GM12892 (cell line): ENCODE measurements around the gene FAAP20.
"Not testable (repeated sequence)": the region's sequence is repeated elsewhere in the genome, so short reads cannot be mapped to it uniquely, and the experiment has no call there.

Experiments used
- DNase-seq: peaks from one replicate; pipeline ENCODE4 v3.0.0; 2011; ENCODE audit not compliant: insufficient read length
- FAIRE-seq: peaks from 2 replicates; lab custom pipeline; 2011; peaks lifted over from hg19 to GRCh38; lab: Jason Lieb, UNC
- POLR2A ChIP-seq: IDR thresholded peaks from 2 replicates; pipeline ENCODE4 v1.6.1; 2011; ENCODE audit warnings: low read depth, low read length, control low read depth
- POLR2AphosphoS5 ChIP-seq: IDR thresholded peaks from 2 replicates; pipeline ENCODE4 v1.6.1; 2011; ENCODE audit warnings: low read depth, low read length, control low read depth
- TAF1 ChIP-seq: IDR thresholded peaks from 2 replicates; pipeline ENCODE4 v1.6.1; 2011; ENCODE audit warnings: low read depth, mild to moderate bottlenecking, control low read depth, low read length, borderline replicate concordance

The FAAP20 gene

GRCh38 chr1:2152954-2153353, 41.6 kb downstream of the FAAP20 start:
- DNase-seq (no peak), FAIRE-seq (no peak)
- TF ChIP-seq POLR2A: no peak
- no peak for TF ChIP-seq TAF1
- no peak for TF ChIP-seq POLR2AphosphoS5

DNA sequence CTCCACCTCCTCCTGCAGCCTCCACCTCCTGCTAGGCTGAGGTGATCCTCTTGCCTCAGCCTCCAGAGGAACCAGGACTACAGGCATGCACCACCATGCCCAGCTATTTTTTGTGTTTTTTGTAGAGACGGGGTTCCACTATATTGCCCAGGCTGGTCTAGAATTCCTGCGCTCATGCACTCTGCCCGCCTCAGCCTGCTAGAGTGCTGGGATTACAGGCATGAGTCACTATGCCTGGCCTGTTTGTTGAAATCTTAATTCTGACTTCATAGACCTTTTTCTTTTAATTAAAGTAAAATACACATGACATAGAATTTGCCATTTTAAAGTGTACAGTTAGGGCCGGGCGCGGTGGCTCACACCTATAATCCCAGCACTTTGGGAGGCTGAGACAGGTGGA, 42.7 kb downstream of the FAAP20 start:
- FAIRE-seq (no peak), DNase-seq (no peak)
- TF ChIP-seq POLR2A (no peak), POLR2AphosphoS5 (no peak), TAF1 (no peak)

- FAIRE-seq (no peak), DNase-seq (no peak)
Measured at GRCh38 chr1:2151252-2151651, 43.3 kb downstream of the FAAP20 start.

GRCh38 chr1:2150801-2151200, 43.8 kb downstream of the FAAP20 start:
- TF ChIP-seq TAF1: no peak
- DNase-seq: no peak
- FAIRE-seq: no peak

More at GRCh38 chr1:2151252-2151651, 43.3 kb downstream of the FAAP20 start:
- TF ChIP-seq POLR2A (no peak), POLR2AphosphoS5 (no peak)

DNA sequence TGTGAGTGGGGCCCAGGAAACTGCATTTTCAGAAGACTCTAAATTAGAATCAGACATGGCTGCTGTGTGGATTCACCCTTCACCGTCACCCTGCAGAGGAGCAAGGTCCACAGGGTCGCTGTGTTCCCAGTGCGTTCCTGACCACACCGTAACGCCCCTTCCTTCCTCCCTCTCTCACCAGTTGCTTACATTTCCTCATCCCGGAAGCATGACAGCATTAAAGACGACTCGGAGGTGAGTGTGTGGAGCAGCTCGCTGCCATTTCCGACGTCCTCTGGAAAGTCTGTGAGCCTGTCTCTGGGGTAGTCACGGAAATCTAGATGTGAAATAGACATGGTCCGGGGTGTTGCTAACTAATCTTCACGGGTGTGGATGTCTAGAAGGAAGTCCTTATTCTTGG, 45.9 kb downstream of the FAAP20 start:
- no peak for FAIRE-seq
- TF ChIP-seq POLR2A: no peak
- DNase-seq: no peak

GRCh38 chr1:2147869-2148268, 46.7 kb downstream of the FAAP20 start:
- not testable (repeated sequence) for DNase-seq, FAIRE-seq

DNA sequence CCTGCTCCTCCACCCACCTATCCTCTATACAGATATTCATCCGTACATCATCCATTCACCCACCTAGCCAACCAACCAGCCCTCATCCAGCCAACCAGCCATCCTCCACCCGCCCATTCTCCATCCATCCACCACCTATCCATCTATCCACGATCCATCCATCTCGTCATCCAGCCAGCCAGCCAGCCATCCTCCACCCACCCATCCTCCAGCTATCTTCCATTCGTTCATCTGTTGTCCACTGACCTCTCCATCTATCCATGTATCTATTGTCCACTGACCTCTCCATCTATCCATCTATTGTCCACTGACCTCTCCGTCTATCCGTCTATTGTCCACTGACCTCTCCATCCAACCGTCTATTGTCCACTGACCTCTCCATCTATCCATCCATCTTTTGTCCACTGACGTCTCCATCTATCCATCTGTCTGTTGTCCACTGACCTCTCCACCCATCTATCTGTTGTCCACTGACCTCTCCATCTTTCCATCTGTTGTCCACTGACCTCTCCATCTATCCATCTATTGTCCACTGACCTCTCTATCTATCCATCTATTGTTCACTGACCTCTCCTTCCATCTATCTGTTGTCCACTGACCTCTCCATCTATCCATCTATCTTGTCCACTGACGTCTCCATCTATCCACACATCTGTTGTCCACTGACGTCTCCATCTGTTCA, 47.6 kb downstream of the FAAP20 start:
- no peak for DNase-seq
- no peak for FAIRE-seq
- TF ChIP-seq TAF1 (no peak), POLR2A (no peak), POLR2AphosphoS5 (no peak)

GRCh38 chr1:2145946-2146835, 48.4 kb downstream of the FAAP20 start:
- FAIRE-seq: no peak
- no peak for DNase-seq

DNA sequence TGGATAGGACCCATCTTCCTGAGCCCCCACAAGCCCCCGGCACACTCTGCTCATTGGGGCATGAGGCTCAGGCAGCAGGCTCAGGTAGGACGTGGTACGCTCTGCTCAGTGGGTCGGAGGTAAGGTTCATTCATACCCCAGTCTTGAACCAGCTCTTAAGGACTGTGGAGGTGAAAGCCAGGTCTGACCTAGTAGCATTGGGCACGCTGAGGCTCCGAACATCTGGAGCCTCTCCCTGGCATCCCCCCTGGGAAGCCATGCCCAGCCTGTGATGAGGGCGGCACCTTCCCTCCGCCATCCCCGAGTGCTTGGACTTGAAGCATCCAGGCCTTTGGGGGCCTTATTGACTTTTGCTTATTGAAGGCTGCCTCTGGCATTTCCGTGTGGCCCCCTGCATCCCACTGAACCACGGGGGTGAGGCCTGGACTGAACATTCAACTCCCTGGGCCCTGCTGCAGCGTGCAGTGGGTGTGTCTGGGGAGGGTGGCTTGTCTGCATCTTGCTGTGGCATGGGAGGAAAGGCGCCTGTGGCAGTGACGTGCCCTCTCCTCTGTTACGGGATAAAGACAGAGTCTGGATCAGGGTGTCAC, 50.0 kb downstream of the FAAP20 start:
- TF ChIP-seq POLR2A (no peak), TAF1 (no peak), POLR2AphosphoS5 (no peak)
- DNase-seq (no peak), FAIRE-seq (no peak)

More at GRCh38 chr1:2145946-2146835, 48.4 kb downstream of the FAAP20 start:
- TF ChIP-seq TAF1 (no peak), POLR2AphosphoS5 (no peak), POLR2A (no peak)

DNA sequence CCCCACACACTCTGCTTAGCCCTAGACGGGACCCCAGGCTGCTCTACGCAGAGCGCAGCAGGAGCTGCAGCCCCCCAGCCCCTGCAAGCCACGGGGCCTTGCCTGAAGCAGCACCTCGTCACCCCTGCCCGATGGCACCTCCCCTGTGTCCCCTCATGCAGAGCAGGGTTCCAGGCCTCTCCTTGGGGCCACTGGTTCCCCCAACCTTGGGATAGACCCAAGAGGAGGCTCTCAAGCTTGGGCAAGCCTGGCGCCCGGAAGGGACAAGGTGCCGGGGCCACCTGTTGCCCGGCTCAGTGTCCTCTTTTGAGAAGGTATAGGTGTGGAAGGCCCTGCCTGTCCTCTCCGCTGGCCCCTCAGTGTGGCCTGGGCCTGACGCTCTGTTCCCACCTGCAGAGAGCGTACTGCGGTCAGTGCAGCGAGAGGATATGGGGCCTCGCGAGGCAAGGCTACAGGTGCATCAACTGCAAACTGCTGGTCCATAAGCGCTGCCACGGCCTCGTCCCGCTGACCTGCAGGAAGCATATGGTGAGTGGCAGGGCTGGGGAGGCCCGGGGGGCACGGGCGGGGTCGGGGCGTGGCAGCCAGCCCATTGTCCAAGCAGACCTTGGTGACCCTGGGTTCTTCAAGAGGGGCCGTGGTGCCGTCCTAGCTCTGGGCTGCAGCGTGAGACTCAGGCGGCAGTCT, 50.6 kb downstream of the FAAP20 start:
- DNase-seq: no peak
- TF ChIP-seq TAF1 (no peak), POLR2A (no peak), POLR2AphosphoS5 (no peak)
- FAIRE-seq: no peak

- FAIRE-seq (no peak), DNase-seq (no peak)
Measured at GRCh38 chr1:2141025-2141424, 53.5 kb downstream of the FAAP20 start.

More at GRCh38 chr1:2141025-2141424, 53.5 kb downstream of the FAAP20 start:
- no peak for TF ChIP-seq POLR2A
- no peak for TF ChIP-seq TAF1
- no peak for TF ChIP-seq POLR2AphosphoS5
